Superior temporal gyrus (tissue), 1 donor: ENCODE measurements around the gene SH2D7.

Experiments
- DNase-seq: peaks from one replicate; pipeline ENCODE4 v3.0.0-alpha.2; 2016; ENCODE audit errors: extremely low spot score

The SH2D7 gene

DNA sequence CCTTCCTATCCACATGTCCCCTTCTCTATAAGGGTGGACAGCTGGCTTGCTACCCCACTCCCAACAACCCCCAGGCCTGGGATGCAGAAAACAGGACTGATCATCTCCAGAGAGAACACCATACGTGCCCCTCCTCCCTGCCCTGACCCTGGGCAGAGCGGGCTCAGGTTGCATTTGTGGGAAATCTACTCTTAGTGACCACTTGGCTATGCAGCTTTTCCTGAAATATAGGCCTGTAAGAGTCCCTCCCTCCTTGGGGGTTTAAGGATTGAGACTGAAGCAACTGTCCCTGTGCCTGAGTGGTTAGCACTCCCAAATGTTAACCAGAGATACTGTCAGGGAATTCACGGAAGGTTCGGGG, 11.7 kb downstream of the SH2D7 start:
- no peak for DNase-seq

GRCh38 chr15:78104566-78105475, 12.5 kb downstream of the SH2D7 start:
- DNase-seq = no peak

DNA sequence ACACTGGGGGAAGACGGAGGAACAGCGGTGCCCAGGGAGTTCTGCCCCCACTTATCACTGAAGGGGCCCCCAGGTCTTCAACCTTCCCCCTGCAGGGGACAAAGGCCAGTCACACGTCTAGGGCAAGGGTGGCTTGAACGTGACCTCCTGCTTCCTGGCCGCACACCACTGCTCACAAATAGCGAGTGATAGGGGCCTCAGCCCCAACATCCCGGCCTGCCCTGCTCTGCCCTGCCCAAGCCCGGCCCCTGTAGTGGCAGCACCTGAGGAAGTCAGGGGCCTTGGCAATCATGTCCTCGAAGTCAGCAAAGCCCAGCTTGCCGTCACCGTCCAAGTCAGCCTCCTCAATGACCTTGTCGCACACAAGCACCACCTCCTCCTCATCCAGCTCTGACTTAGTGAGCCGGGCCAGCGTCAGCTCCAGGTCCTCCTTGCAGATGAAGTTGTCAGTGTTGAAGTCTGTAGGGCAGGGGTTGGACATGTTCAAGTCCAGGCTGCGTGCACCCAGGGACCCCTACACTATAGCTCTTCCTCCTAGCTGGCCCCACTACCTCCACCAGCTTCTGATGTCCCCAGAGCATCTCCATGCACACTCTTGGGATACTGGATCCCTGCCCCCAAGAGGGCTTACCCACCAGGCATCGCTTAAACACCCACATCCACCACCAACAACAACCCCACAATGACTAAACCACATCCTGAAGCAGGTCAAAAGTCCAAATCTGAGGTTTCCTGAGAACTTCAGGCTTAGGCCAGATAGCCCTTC, 13.3 kb downstream of the SH2D7 start:
- DNase-seq = no peak

GRCh38 chr15:78107471-78107870, 15.1 kb downstream of the SH2D7 start:
- DNase-seq = no peak

GRCh38 chr15:78108300-78109084, 16.1 kb downstream of the SH2D7 start:
- DNase-seq = peak; percentile 83

DNA sequence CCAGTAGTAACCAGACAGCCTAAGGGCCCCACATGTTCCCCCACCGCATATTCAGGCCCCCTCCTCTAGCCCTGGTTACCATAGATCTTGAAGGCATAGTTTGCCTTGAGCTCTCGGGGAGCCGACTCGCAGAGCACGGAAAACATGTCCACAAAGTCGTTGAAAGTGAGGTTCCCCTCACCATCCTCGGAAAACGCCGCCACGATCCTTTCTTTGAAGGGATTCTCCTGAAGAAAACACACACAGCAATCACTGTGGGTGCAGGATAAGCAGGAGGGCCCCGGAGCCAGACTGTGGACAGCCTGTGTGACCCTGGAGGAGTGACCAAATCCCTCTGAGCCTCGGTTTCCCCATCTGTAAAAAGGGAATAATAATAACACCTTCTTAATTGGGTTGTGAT, 16.8 kb downstream of the SH2D7 start:
- DNase-seq = no peak

GRCh38 chr15:78110096-78110495, 17.7 kb downstream of the SH2D7 start:
- no peak for DNase-seq

- DNase-seq = no peak
These were observed 18.6 kb downstream of the SH2D7 start for GRCh38 chr15:78110916-78111475.

DNA sequence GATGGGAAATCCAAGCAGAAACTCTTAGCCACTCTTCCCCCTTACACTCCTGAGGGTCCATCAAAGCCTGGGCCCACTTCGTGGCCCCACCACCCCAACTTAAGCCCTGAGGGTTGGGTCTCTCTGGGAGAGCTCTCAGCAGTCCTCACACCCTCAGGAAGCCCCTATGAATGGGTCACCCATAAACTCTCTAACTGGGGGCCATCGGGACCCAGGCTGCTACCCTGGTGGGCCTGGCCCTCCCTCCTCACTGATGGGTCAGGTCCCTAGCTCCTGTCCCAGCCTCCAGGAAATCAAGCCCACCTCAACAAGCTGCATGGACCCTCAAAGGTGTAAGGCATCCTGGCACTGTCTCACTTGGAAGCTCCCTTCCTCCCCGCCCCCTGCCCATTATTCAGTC, 19.4 kb downstream of the SH2D7 start:
- no peak for DNase-seq

GRCh38 chr15:78112551-78112950, 20.2 kb downstream of the SH2D7 start:
- DNase-seq = no peak

DNA sequence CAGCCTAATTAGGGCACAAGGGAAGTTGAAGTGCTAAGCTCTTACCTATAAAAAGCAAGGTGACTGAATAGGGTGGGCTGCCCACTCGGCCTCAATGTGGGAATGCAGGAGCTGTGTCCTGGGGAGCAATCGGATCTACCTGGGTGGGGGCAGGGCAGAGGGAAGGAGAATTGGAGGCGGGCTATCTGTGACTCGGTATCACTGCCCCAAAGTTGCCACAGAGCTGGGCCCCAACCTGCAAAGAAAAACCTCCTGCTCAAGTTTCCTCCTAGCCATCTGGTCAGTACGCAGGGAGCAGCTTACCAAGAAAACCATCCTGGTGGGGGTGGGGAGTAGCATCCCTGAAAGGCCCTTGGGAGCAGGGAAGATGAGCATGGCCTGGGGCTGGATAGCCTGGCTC, 28.2 kb downstream of the SH2D7 start:
- DNase-seq = no peak

- no peak for DNase-seq
These were observed 32.9 kb downstream of the SH2D7 start for GRCh38 chr15:78125267-78125666.

GRCh38 chr15:78127882-78128281, 35.5 kb downstream of the SH2D7 start:
- no peak for DNase-seq

- DNase-seq = no peak
These were observed 36.9 kb downstream of the SH2D7 start for GRCh38 chr15:78129077-78129750.

DNA sequence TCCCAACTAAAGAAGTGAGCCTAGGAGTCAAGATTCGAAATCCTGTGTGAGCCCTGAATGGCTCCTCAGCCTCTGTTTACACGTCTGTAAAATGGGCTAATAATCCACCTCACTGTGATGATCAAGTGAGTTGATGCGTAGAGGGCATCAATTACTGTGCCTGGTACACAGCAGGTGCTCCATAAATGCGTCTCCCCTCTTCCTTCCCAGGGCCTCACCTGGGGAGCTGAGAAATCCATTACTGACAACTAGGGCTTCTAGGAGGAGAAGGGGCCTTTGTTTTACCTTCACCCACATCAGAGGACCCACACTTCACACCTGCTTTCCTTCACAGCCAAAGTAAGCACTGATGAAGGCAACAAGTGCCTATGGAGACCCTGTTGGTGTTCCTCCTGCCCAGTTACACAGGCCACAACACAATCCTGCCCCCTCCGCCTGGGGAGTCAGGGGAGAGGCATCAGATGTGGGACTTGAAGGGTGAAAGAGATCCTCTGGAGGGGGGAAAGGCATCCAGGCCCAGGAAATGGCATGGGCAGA, 37.5 kb downstream of the SH2D7 start:
- DNase-seq = no peak

GRCh38 chr15:78130466-78131294, 38.3 kb downstream of the SH2D7 start:
- no peak for DNase-seq

DNA sequence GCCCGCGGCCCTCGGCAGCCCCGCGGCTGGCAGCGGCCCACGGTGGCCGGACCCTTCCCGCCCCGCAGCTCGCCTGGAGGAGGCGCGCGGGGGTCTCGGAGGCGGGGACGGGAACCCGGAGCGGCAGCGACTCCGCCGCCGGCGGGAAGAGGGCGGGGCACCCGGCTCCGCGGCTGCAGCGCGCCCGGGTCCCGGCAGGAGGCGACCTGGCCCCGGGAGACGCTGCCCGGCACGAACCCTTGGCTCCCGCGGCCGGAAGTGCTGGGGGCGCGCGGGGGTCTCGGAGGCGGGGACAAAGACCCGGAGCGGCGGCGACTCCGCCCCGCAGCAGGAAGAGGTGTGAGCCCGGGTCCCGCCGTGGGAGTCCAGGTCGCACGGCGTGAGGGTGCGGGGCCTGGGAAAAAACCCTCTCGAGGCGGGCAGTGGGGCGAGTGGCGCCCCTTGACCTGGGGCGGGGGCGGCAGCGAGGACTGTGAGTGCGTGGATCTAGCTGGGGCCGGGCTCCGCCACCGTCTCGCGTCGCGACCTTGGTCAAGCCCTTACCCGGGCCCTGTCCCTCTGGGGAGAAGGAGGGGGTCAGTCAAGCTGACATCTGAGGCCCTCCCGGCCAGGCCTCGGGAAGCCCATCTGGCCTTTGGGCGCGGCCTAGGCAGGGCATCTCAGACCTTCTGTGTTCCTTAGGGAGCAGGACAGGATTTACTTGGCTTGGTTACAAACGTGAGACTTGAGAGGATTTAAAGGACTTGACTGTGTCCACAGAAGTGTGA, 39.1 kb downstream of the SH2D7 start, which contains the start of gene CIB2:
Gene CIB2, minus strand, starts transcription at position 151 of the 767 bp plus-strand sequence. CDS start 230 bp downstream, outside the sequence.
- DNase-seq = peak; percentile 26

DNA sequence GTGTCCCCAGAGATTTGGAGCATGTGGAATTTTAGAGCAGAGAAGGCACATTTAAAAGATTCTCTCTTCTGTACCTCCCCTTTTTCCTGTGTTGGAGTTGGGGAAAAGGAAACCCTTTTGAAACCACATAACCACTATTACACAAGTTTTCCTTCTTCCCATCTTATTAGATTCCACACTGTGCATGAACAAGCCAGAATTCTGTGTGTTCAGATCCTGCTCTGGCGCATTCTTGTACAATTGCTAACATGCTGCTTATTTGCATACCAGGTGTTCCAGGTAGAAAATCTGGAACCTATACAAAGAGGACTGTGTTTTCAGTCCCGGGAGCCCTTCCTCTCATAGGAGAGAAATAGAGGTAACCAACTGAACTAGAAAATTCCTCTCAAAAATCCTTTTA, 41.4 kb downstream of the SH2D7 start:
- no peak for DNase-seq

GRCh38 chr15:78139578-78139977, 47.2 kb downstream of the SH2D7 start:
- DNase-seq = no peak
